ENCODE results near the gene MAT2A. TPM values are rescaled to one million over a fixed set of nuclear protein-coding genes. Genes with fewer than 3 reads are reported as not detected.

Gene MAT2A
- total RNA-seq, 1 experiment from 2014 or later = 444 TPM

DNA sequence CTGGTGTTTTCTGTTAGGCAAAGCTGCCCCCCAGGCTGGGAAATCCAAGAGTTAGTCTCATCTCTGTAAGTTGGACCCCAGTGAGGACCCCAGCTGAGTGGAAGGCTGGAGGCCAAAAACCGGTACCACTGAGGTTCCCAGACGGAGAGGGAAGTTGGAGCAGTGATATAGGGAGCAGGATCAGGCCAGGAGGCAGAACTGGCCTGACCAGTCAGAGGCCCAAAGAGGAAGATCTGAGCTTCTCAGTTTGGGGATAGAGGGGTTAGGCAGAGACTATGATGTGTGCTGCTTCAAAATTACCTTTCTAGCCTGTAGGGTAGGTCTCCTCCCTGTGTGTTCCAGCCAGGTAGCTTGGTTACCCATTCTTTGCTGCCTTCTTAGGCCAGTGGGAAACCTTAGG, 52.0 kb downstream of the MAT2A start:
- H3K4me3 ChIP-seq (replicated peaks in 1 of 2; ENCODE audit: low read depth in 1 of 2, low read length in 2 of 2) = no peak overlapping the region
- DNase-seq (ENCODE audit: low read depth, low spot score) = no peak
- H4K20me1 ChIP-seq (ENCODE audit: insufficient read depth) = no peaks in the 10 kb centered on the region
- POLR2A ChIA-PET = interaction anchor here (0.5 to 1.5 kb wide), 2 partner anchors 11 to 25 kb away, joined by 3 to 7 read pairs; partner anchors contain the start of gene USP39
- H3K27me3 ChIP-seq (ENCODE audit: insufficient read depth, low read length) = no peaks in the 10 kb centered on the region
- H3K27ac ChIP-seq (ENCODE audit: low read depth, low read length) = no peak overlapping the region
- CTCF ChIA-PET = no interaction called here
- intact Hi-C loops (cut with micrococcal nuclease) = no loop called here
- RAD21 ChIA-PET (ENCODE audit: low non-redundant PET in 1 of 2, low total read pairs in 2 of 2, uncharacterized antibody in 2 of 2, unreplicated experiment in 2 of 2) = no interaction called here
- H2AFZ ChIP-seq (ENCODE audit: low read depth, low read length, poor library complexity, severe bottlenecking) = no peak overlapping the region
- no TSS peak for BruUV-seq (replicated peaks)
- H3K36me3 ChIP-seq (ENCODE audit: control insufficient read depth in 1 of 2, insufficient read depth in 2 of 2, low read length in 2 of 2) = no peaks in the 10 kb centered on the region
- H3K4me1 ChIP-seq (ENCODE audit: control insufficient read depth in 1 of 2, insufficient read depth in 2 of 2, low read length in 2 of 2) = peaks cover 9 to 25% of the 10 kb centered on the region in 2 experiments
- no peak for ATAC-seq
- H3K9me3 ChIP-seq (ENCODE audit: control insufficient read depth in 1 of 2, insufficient read depth in 1 of 2, low read depth in 1 of 2, low read length in 2 of 2) = no peaks in the 10 kb centered on the region
- no peak overlapping the region for H3K4me2 ChIP-seq (ENCODE audit: low read length)
- H3K9ac ChIP-seq (ENCODE audit: low read length) = no peak overlapping the region
- TF ChIP-seq, protein P1, sequence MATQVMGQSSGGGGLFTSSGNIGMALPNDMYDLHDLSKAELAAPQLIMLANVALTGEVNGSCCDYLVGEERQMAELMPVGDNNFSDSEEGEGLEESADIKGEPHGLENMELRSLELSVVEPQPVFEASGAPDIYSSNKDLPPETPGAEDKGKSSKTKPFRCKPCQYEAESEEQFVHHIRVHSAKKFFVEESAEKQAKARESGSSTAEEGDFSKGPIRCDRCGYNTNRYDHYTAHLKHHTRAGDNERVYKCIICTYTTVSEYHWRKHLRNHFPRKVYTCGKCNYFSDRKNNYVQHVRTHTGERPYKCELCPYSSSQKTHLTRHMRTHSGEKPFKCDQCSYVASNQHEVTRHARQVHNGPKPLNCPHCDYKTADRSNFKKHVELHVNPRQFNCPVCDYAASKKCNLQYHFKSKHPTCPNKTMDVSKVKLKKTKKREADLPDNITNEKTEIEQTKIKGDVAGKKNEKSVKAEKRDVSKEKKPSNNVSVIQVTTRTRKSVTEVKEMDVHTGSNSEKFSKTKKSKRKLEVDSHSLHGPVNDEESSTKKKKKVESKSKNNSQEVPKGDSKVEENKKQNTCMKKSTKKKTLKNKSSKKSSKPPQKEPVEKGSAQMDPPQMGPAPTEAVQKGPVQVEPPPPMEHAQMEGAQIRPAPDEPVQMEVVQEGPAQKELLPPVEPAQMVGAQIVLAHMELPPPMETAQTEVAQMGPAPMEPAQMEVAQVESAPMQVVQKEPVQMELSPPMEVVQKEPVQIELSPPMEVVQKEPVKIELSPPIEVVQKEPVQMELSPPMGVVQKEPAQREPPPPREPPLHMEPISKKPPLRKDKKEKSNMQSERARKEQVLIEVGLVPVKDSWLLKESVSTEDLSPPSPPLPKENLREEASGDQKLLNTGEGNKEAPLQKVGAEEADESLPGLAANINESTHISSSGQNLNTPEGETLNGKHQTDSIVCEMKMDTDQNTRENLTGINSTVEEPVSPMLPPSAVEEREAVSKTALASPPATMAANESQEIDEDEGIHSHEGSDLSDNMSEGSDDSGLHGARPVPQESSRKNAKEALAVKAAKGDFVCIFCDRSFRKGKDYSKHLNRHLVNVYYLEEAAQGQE (IDR thresholded peaks at IDR 0.05; ENCODE audit: low read depth) = no peak
- no peak for TF ChIP-seq EZH2 (IDR thresholded peaks at IDR 0.05)
- no peak for TF ChIP-seq ZFX (IDR thresholded peaks at IDR 0.05)
- no peak for TF ChIP-seq CBX3 (IDR thresholded peaks at IDR 0.05; ENCODE audit: low read depth)
- TF ChIP-seq SRF (IDR thresholded peaks at IDR 0.05; ENCODE audit: low read depth) = no peak
- TF ChIP-seq, protein P2, sequence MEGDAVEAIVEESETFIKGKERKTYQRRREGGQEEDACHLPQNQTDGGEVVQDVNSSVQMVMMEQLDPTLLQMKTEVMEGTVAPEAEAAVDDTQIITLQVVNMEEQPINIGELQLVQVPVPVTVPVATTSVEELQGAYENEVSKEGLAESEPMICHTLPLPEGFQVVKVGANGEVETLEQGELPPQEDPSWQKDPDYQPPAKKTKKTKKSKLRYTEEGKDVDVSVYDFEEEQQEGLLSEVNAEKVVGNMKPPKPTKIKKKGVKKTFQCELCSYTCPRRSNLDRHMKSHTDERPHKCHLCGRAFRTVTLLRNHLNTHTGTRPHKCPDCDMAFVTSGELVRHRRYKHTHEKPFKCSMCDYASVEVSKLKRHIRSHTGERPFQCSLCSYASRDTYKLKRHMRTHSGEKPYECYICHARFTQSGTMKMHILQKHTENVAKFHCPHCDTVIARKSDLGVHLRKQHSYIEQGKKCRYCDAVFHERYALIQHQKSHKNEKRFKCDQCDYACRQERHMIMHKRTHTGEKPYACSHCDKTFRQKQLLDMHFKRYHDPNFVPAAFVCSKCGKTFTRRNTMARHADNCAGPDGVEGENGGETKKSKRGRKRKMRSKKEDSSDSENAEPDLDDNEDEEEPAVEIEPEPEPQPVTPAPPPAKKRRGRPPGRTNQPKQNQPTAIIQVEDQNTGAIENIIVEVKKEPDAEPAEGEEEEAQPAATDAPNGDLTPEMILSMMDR (IDR thresholded peaks at IDR 0.05 in 2 of 3, conservative IDR thresholded peaks at IDR 0.05 in 1 of 3; ENCODE audit: borderline replicate concordance in 1 of 3, insufficient read depth in 1 of 3, low read depth in 2 of 3, low read length in 2 of 3) = no peak
- no peak for TF ChIP-seq FOSL1 (IDR thresholded peaks at IDR 0.05; ENCODE audit: low read depth)
- no peak for TF ChIP-seq ELF1 (IDR thresholded peaks at IDR 0.05; ENCODE audit: borderline replicate concordance, low read depth)
- no peak for TF ChIP-seq TCF7L2 (IDR thresholded peaks at IDR 0.05; ENCODE audit: borderline replicate concordance, extremely low read depth, insufficient read depth, insufficient read length)
- TF ChIP-seq SP1 (IDR thresholded peaks at IDR 0.05; ENCODE audit: low read depth) = no peak
- TF ChIP-seq EGR1 (IDR thresholded peaks at IDR 0.05; ENCODE audit: low read depth) = no peak
- TF ChIP-seq, protein P3, sequence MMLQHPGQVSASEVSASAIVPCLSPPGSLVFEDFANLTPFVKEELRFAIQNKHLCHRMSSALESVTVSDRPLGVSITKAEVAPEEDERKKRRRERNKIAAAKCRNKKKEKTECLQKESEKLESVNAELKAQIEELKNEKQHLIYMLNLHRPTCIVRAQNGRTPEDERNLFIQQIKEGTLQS (IDR thresholded peaks at IDR 0.05) = no peak
- peaks cover 4% of the 10 kb centered on the region for H3K79me2 ChIP-seq (ENCODE audit: insufficient read depth, low read length)
- no peaks in the 10 kb centered on the region for H3K9me2 ChIP-seq (ENCODE audit: insufficient read depth)

Measured in HCT116 (cell line).